ENCODE measurements around the gene TOMM40L.
"Not testable (repeated sequence)": the region's sequence is repeated elsewhere in the genome, so short reads cannot be mapped to it uniquely, and the experiment has no call there.

DNA sequence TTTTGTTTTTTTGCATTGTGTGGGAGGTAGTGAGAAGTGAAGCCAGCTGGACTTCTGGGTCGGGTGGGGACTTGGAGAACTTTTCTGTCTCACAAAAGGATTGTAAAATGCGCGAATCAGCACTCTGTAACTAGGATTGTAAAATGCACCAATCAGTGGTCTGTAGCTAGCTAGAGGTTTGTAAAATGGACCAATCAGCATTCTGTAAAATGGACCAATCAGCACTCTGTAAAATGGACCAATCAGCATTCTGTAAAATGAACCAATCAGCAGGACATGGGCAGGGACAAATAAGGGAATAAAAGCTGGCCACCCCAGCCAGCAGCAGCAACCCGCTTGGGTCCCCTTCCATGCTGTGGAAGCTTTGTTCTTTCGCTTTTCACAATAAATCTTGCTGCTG lies 24.2 kb downstream of the TOMM40L start:
- TF ChIP-seq POLR2A (IDR thresholded peaks at IDR 0.05): not testable (repeated sequence)
- TF ChIP-seq, protein P1, sequence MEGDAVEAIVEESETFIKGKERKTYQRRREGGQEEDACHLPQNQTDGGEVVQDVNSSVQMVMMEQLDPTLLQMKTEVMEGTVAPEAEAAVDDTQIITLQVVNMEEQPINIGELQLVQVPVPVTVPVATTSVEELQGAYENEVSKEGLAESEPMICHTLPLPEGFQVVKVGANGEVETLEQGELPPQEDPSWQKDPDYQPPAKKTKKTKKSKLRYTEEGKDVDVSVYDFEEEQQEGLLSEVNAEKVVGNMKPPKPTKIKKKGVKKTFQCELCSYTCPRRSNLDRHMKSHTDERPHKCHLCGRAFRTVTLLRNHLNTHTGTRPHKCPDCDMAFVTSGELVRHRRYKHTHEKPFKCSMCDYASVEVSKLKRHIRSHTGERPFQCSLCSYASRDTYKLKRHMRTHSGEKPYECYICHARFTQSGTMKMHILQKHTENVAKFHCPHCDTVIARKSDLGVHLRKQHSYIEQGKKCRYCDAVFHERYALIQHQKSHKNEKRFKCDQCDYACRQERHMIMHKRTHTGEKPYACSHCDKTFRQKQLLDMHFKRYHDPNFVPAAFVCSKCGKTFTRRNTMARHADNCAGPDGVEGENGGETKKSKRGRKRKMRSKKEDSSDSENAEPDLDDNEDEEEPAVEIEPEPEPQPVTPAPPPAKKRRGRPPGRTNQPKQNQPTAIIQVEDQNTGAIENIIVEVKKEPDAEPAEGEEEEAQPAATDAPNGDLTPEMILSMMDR (IDR thresholded peaks at IDR 0.05): not testable (repeated sequence)
